Endothelial cell (in vitro differentiated cells): Measurements from ENCODE around the gene GALNT17. TPM values are rescaled to one million over a fixed set of nuclear protein-coding genes. Genes with fewer than 3 reads are reported as not detected.

Experiments used
- DNase-seq: peaks from one replicate; pipeline ENCODE4 v3.0.0; 2021; ENCODE audit warnings: low spot score
- H3K27ac Mint-ChIP-seq: one replicate; pipeline ENCODE4 v1.8.0; 2021; ENCODE audit warnings: mixed read lengths, inconsistent platforms; ENCODE audit not compliant: unreplicated experiment
- H3K27me3 Mint-ChIP-seq: one replicate; pipeline ENCODE4 v1.8.0; 2021; ENCODE audit warnings: mild to moderate bottlenecking, moderate library complexity, mixed read lengths, inconsistent platforms; ENCODE audit not compliant: unreplicated experiment
- H3K36me3 Mint-ChIP-seq: one replicate; pipeline ENCODE4 v1.8.0; 2021; ENCODE audit warnings: mild to moderate bottlenecking, low read depth, mixed read lengths, inconsistent platforms; ENCODE audit not compliant: unreplicated experiment
- H3K4me1 Mint-ChIP-seq: one replicate; pipeline ENCODE4 v1.8.0; 2021; ENCODE audit warnings: mild to moderate bottlenecking, mixed read lengths, inconsistent platforms; ENCODE audit not compliant: unreplicated experiment
- H3K4me3 Mint-ChIP-seq: one replicate; pipeline ENCODE4 v1.8.0; 2021; ENCODE audit warnings: mild to moderate bottlenecking, mixed read lengths, inconsistent platforms; ENCODE audit not compliant: unreplicated experiment
- H3K9me3 Mint-ChIP-seq: one replicate; pipeline ENCODE4 v1.8.0; 2021; ENCODE audit warnings: mixed read lengths, inconsistent platforms; ENCODE audit not compliant: unreplicated experiment
- total RNA-seq: library from RNA; stranded (reverse); fragmentation: NEBNext Ultra II Directional; extraction: Animal tissue kit (Norgen Biotek cat#: 25700); gene quantifications from one replicate; pipeline ENCODE4 v1.2.1, GENCODE V29; 2021; ENCODE audit not compliant: unreplicated experiment
- TF ChIP-seq, protein P1 (sequence below): fragments of 200-600 bp; sonication (generic); IDR thresholded peaks from one replicate; pipeline ENCODE4 v1.5.0; 2021; ENCODE audit warnings: antibody characterized with exemption; ENCODE audit not compliant: unreplicated experiment

GALNT17 gene
- total RNA-seq, 1 donor from 2014 or later, result 0.38 TPM

DNA sequence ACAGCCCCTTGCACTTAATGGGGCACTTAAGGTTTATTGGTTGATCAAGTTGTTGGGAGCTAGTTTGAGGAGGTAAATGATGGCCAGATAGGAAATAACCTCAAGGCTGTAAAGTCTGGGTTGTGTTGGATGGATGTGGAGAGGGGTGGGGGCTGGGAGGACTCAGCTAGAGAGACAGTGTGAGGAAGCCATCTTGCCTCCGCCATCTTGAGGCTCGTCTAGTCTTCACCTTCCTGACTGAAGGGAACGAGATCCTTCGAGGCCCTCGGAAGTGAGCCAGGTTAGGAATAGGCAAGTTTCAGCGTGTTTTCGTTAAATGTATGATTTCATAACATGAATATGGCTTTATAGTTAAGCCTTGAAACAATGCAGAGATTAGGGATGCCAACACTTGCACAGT, 5.5 kb downstream of the GALNT17 start:
- Mint-ChIP-seq H3K27ac (no peak overlapping the region), H3K27me3 (peaks cover 10% of the 10 kb centered on the region), H3K4me3 (no peak overlapping the region), H3K4me1 (no peaks in the 10 kb centered on the region), H3K36me3 (peaks cover 15% of the 10 kb centered on the region), H3K9me3 (peaks cover 15% of the 10 kb centered on the region)
- DNase-seq, result no peak
- TF ChIP-seq, protein P1, sequence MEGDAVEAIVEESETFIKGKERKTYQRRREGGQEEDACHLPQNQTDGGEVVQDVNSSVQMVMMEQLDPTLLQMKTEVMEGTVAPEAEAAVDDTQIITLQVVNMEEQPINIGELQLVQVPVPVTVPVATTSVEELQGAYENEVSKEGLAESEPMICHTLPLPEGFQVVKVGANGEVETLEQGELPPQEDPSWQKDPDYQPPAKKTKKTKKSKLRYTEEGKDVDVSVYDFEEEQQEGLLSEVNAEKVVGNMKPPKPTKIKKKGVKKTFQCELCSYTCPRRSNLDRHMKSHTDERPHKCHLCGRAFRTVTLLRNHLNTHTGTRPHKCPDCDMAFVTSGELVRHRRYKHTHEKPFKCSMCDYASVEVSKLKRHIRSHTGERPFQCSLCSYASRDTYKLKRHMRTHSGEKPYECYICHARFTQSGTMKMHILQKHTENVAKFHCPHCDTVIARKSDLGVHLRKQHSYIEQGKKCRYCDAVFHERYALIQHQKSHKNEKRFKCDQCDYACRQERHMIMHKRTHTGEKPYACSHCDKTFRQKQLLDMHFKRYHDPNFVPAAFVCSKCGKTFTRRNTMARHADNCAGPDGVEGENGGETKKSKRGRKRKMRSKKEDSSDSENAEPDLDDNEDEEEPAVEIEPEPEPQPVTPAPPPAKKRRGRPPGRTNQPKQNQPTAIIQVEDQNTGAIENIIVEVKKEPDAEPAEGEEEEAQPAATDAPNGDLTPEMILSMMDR, result no peak

DNA sequence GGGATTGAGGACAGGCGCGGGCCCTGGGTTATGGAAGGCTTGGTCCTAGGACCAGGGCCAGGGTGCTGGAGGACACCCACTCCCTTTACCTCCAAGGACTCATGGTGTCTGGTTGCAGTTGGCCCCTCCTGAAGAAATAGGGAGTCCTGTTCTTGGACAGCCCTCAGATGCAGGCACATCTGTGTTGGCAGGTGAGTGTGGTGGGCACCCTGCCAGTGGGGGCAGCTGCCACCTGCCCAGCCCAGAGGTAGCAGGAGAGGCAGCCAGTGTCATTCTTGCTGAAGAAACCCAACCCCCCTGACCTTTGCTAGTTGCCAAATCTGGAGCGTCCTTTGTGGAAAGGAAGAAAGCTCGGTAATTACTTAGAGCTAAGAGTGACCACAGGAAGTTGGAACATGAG, 8.3 kb downstream of the GALNT17 start:
- peaks cover 16% of the 10 kb centered on the region for H3K9me3 Mint-ChIP-seq
- H3K36me3 Mint-ChIP-seq, result peaks cover 13% of the 10 kb centered on the region
- H3K4me1 Mint-ChIP-seq, result no peaks in the 10 kb centered on the region
- H3K27ac Mint-ChIP-seq, result no peak overlapping the region
- peaks cover 11% of the 10 kb centered on the region for H3K27me3 Mint-ChIP-seq
- TF ChIP-seq, protein P1, result no peak
- no peak for DNase-seq
- H3K4me3 Mint-ChIP-seq, result no peak overlapping the region

DNA sequence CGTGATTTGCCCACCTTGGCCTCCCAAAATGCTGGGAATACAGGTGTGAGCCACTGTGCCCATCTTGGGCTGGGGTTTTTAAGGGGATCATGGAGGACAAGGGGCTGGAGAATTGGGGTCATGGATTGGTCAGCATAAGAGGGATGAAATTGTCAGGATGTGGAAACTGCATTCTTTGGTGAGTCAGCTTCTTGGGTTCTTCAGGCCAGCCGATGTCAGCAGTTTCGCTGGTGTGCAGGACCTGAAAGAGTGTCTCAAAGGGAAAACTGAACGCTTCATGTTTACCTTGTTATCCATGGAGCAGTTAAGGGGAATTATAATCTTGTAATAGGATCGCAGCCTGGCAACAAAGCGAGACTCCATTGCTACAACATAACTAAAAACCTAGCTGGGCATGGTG, 13.0 kb downstream of the GALNT17 start:
- H3K27ac Mint-ChIP-seq, result no peak overlapping the region
- H3K27me3 Mint-ChIP-seq, result peaks cover 11% of the 10 kb centered on the region
- TF ChIP-seq, protein P1, result no peak
- H3K4me1 Mint-ChIP-seq, result no peaks in the 10 kb centered on the region
- peaks cover 6% of the 10 kb centered on the region for H3K36me3 Mint-ChIP-seq
- no peak overlapping the region for H3K4me3 Mint-ChIP-seq
- no peak for DNase-seq
- peaks cover 16% of the 10 kb centered on the region for H3K9me3 Mint-ChIP-seq

DNA sequence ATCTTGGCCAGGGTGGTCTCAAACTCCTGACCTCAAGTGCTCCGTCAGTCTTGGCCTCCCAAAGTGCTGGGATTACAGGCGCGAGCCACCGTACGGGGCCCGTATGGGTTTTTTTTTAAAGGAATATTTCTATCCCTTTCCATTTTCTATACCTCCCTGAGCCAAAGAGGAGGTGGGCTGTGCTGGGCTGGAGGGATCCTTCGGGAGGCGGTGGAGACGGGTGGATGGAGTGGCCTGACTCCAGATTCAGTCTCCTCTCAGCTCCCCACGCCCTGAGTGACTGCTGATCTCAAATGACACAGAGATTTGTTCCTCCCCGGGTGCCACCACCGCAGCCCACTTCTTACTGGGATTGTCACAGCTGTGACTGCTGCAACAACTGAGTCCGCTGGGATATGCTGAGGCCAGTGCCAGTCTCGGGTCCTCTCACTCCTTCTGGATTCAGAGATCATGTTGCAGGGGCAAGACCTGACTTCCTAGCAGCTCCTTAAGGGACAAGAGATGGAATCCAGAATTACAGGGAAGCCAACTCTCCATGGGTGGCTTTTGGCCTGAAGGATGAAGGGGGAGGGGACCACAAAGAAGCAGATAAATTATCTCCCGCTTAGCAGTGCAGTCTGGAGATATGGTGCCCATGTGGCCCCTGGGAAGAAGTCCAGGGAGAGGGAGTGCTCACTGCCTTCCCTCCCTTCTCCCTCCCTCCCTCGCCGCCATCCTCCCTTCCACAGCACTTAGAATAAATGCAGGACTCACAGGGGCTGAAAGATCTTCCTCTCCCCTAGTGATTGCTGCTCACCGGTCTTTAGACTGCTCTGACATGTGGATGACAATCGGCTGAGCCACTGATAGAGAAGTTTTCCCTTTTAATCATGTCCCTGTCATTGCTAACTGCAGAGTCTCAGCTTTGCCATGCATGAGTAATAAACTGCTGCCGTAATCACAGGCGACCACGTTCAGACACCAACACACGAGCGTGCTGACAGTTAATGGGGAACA, 14.3 kb downstream of the GALNT17 start:
- Mint-ChIP-seq H3K9me3 (peaks cover 16% of the 10 kb centered on the region), H3K36me3 (peaks cover 6% of the 10 kb centered on the region), H3K4me3 (no peak overlapping the region), H3K27ac (no peak overlapping the region), H3K4me1 (no peaks in the 10 kb centered on the region), H3K27me3 (peaks cover 11% of the 10 kb centered on the region)
- DNase-seq, result no peak
- TF ChIP-seq, protein P1, result no peak

DNA sequence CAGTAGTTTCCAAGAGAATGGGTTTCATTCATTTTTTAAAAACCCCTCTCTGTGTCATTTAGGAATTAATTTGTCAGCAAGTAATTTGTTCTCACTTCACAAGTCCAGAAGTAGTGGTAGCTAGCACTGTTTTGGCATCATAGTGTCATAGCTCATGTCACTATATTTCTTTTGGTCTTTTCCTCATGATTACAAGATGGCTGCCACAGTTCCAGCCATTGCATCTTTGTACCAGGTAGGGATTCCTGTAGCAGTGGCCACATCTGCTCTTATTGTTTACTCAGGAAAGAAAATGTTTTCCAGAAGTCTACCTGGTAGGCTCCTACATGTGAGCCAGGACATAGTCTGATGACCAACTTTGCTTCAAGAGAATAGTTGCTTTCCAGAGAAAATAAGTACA, 16.2 kb downstream of the GALNT17 start:
- peaks cover 17% of the 10 kb centered on the region for H3K9me3 Mint-ChIP-seq
- TF ChIP-seq, protein P1, result no peak
- no peaks in the 10 kb centered on the region for H3K4me1 Mint-ChIP-seq
- peaks cover 3% of the 10 kb centered on the region for H3K36me3 Mint-ChIP-seq
- no peak overlapping the region for H3K4me3 Mint-ChIP-seq
- peaks cover 5% of the 10 kb centered on the region for H3K27me3 Mint-ChIP-seq
- DNase-seq, result no peak
- no peak overlapping the region for H3K27ac Mint-ChIP-seq
